Measurements from ENCODE around the gene ERAP2.

DNA sequence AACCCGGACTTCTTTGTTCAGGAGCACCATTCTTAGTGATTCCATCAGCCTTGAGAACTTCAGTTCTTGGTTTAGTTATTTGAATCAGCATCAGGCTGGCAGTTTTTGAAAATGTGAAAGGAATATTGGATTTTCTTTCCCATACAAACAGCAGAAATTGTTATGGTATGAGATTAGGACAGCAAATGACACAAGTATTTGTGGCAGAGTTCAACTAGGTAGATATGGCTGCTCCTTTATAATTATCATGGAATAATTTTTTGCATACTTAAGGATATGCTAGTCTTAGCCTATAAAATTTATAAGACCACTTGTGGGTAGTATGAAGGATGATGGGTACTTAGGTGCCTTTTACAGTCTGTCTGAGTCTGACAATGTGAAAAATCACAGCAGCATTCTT is 25.5 kb downstream of the ERAP2 start:
- no peak for TF ChIP-seq HNRNPK (IDR thresholded peaks at IDR 0.05; ENCODE audit: low read depth, low read length, poor library complexity, severe bottlenecking)
- no peak for TF ChIP-seq EZH2 (conservative IDR thresholded peaks at IDR 0.05; ENCODE audit: low read depth, low read length)
- TF ChIP-seq, protein P1, sequence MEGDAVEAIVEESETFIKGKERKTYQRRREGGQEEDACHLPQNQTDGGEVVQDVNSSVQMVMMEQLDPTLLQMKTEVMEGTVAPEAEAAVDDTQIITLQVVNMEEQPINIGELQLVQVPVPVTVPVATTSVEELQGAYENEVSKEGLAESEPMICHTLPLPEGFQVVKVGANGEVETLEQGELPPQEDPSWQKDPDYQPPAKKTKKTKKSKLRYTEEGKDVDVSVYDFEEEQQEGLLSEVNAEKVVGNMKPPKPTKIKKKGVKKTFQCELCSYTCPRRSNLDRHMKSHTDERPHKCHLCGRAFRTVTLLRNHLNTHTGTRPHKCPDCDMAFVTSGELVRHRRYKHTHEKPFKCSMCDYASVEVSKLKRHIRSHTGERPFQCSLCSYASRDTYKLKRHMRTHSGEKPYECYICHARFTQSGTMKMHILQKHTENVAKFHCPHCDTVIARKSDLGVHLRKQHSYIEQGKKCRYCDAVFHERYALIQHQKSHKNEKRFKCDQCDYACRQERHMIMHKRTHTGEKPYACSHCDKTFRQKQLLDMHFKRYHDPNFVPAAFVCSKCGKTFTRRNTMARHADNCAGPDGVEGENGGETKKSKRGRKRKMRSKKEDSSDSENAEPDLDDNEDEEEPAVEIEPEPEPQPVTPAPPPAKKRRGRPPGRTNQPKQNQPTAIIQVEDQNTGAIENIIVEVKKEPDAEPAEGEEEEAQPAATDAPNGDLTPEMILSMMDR (CRISPR knock-in tag; IDR thresholded peaks at IDR 0.05): no peak
- TF ChIP-seq KDM1A (CRISPR knock-in tag; IDR thresholded peaks at IDR 0.05): no peak
- TF ChIP-seq SMAD3 (CRISPR knock-in tag; IDR thresholded peaks at IDR 0.05): no peak
- TF ChIP-seq, protein P2, sequence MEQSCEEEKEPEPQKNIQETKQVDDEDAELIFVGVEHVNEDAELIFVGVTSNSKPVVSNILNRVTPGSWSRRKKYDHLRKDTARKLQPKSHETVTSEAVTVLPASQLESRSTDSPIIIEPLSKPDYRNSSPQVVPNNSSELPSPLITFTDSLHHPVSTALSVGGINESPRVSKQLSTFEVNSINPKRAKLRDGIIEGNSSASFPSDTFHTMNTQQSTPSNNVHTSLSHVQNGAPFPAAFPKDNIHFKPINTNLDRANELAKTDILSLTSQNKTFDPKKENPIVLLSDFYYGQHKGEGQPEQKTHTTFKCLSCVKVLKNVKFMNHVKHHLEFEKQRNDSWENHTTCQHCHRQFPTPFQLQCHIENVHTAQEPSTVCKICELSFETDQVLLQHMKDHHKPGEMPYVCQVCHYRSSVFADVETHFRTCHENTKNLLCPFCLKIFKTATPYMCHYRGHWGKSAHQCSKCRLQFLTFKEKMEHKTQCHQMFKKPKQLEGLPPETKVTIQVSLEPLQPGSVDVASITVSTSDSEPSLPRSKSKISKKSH (CRISPR knock-in tag; IDR thresholded peaks at IDR 0.05; ENCODE audit: borderline replicate concordance): no peak
- TF ChIP-seq SIN3A (IDR thresholded peaks at IDR 0.05; ENCODE audit: borderline replicate concordance, low read depth, low read length): no peak
- no peak for TF ChIP-seq ZFX (CRISPR knock-in tag; IDR thresholded peaks at IDR 0.05; ENCODE audit: low read depth)
- no peak for TF ChIP-seq POLR2A (IDR thresholded peaks at IDR 0.05; ENCODE audit: insufficient read depth in 1 of 2, low read depth in 2 of 2, low read length in 2 of 2)
- no peak for TF ChIP-seq ETV6 (CRISPR knock-in tag; conservative IDR thresholded peaks at IDR 0.05)
- TF ChIP-seq ELF1 (CRISPR knock-in tag; IDR thresholded peaks at IDR 0.05): no peak
- no peak for TF ChIP-seq ZNF547 (CRISPR knock-in tag; IDR thresholded peaks at IDR 0.05)

All from HepG2 (cell line).